ENCODE results near the gene RARB.

RARB gene

DNA sequence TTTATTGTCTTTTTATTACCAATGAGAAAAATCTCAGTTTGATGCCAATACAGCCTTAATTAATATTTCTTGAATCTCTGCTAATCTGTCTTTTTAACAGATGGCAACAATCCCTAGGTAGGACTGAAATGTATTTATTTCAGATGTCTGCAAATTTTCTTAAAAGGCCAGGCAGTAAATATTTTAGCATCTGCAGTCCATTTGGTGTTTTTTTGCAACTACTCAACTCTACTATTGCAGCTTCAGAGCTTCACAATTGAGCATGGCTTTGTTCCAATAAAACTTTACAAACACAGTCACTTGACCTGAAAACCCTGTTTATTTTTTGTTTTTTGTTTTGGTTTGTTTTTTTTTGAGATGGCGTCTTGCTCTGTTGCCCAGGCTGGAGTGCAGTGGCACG lies 82.7 kb downstream of the RARB start:
- no peak for DNase-seq

DNA sequence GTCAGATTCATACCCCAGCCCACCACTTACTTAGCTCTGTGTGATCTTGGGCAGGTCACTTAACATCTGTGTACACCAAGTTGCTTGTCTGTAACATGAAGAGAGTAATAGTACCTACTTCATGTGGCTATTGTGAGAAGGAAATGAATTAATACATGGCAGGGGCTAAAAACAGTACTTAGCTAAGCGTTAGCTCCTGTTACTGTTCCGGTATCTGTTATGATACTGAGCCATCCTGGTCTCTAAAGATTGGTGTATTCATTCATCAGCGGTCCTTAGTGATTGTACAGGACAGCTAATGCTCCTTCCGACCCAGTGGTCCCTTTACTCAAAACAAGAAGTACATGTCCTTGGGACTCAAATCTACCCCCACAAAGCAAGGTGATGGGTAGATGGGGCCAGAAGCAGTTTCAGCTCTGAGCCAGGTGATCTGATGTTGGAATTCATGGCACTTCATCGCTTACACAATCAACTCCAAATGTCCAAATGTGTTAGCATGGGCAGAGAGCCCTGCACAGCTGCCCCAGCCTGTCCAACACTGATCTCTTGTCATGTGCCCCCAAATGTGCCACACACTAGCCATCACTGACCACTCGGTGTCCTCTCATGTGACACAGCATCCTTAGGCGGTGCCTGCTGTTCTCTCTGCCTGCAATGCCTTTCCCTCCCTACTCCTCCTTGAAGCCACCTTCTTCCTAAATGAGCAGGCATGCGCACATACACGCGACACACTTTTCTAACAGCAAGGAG lies 84.1 kb downstream of the RARB start:
- DNase-seq = no peak

DNA sequence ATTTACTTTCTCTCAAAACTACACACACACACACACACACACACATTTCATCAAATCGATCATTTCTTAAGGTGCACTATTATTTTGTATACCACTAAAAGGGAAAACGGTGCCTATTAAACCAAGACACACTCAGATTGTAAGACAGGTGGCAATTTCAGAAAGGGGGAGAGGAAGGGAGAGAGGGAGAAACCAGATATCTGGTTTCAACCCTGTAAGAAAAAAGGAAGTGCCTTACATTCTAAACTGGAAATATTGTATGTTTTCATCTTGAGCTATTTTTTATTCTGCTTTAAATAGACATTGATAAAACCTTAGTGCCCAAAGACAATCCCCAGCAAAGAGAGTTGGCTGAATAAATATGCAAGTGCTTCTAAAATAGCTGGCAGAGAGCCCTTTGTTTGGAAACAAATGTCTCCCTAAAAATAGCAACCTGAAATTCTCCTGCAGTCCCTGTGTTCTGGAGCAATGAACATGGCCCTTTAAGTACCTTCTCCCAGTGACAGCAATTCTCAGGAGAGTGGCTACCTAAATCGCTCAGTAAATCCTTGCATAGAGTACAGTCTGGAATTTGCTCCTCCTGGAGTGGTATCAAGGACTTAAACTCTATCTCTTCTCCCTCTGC lies 85.7 kb downstream of the RARB start:
- no peak for DNase-seq

DNA sequence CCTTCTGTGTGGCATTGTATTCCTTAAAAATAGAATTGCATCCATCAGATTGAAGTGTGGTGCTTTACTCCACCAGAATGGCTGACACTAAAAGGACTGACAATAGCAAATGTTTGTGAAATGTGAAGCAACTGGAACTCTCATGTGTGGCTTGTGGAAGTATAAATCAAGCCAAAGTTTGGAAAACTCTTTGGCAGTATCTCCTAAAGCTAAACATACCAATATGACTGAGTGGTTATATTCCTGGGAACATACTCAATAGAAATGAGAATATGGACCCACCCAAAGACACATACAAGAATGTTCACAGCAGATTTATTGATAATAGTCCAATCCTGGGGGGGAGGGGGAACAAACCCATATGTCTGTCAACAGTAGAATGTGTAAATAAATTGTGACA lies 87.1 kb downstream of the RARB start:
- no peak for DNase-seq

DNA sequence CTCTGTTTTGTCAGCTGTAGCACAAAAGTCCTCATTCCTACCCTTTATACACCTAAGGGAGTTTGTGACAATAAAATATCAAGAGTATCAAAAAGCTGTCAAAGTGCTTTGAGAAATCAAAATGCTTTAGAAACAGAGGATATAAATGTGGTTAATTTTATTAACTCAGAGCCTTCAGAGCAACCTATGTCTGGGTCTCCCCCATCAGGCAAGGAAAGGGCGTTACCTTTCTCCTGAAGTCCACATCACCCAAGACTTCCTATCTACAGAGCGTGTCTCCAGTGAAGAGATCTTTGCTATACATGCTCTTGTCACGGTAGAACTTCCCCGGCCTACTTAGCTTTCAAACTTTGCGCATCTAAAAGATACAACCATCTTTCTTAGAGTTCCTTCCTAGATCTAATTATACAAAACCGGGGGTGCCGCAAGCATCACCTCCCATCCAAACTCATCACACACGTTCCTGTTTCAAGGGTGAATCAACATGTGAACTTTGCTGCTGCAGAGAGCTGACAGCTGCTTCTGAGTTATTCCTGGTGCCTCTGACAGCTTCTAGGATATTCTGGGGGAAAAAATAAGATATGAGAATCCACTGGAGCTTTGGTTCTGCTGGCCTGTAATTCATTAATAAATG lies 93.0 kb downstream of the RARB start:
- no peak for DNase-seq

DNA sequence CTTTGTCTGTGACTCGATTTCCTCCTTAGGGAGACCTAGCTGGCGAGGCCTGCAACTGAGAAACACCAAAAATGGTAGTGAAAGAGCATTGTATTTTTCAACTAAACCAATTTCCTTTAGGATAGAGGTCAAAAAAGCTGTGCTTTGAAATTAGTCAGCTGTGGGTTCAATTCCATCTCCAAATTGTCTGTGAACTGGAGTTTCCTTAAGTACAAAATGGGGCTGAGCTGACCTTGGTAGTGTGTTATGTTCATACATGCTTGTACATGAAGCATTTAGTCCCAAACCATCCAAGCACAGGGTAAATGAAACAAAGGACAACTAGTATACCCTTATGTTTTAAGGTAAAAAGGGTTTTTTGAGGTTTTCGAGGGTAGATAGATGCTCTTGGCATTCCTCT lies 99.3 kb downstream of the RARB start:
- DNase-seq = no peak

DNA sequence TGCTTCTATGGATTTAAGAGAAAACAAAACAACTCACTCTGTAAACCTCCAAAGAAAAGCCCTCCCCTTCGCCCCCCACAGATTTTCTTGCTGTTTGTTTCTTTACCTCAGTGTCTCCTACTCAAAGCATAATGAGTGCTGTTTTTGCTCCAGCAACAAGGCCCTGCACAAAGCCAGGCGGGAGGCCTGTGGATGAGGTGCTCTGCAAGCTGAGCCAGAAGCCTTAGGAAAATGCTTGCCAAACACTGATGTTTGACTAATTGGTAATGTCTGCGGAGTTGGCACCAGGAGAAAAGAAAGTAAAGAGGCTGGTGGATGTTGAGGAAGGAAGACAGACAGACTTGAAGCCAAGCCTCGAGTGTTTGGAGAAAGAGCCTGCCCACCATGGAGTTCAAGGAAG lies 99.7 kb downstream of the RARB start:
- no peak for DNase-seq

DNA sequence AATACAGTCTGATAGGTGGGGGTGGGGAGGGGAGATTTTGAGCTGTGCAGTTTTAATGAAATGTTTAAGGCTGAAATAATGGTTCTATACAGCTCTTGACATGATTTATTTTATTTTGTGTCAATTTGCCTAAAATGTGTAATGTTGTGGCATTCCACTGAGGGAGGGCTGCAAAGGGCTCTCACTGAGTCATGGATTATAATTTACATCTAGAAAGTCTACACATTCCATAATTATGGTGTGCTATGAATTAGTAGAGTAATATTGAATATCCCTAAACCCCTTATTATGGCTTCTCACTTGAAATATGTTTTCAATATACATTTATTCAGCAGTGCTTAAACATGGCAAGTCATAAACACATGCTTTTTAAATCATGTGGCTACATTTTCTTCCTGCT lies 103.9 kb downstream of the RARB start:
- no peak for DNase-seq

DNA sequence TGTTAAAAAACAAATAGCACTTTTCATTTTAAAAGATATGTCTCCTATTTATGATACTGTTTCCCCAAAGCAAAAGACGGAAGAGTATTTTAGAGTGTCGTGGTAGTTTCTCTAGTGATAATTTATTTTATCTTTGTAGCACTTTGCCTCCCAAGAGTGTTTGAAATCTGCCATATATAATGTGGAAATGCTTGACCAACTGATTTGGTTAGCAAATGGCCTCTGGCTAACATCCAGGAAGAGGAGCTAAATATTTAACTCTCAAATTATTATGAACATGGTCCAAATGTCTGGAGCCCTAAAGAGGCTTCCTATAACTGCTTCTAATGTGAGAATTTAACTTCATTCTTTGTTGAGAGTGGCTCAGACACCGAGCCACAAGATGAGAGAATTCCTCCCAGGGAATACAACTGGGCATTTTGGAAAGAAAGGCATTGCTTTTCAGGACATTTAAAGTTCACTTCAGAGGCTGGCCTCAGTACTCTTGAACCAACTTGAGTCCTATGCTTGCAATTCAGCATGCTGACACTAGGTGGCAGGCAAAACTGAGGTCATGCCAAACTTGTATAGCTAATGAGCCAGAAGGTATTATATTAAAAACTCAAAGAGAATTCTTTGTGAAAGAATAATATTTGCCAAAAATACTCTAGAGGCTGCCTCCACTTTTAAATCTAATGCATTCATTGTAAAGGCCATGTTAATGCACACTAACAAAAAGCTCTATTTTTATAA lies 104.5 kb downstream of the RARB start:
- DNase-seq = no peak

DNA sequence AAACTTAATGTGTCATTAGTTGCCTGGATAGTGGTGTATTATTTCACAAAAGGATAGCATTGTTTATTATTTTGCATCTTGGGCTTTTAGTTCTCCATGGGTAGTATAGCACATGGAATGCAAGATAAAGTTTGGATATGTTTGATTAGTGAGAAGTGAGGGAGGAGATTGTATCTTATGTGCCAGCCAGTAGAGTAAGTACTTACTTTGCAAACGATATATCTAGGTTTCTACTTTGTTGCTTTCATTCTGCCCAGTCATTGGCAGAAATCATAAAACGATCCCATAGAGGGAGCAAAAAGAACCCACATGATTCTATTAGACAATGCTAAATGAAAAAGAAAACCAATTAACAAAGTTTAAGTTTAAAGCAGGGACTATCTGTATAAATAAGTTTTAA lies 105.3 kb downstream of the RARB start:
- DNase-seq = no peak

DNA sequence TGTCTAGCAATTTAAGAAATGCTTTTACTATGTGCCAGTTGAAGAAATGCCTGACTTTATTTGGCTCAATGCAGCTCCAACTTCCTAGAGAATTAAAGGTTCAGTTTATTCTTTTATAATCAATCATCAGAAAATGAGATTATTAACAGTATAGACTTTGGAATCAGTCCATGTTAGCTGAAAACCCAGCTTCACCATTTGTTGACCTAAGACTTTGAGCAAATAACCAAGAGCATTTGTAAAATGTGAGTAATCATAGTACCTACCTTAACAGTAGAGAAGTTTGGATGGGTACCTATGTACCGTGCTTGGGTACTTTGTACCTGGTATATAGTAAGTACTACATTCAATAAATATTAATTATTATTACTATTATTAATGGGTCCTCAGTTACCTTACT lies 105.9 kb downstream of the RARB start:
- DNase-seq = no peak

DNA sequence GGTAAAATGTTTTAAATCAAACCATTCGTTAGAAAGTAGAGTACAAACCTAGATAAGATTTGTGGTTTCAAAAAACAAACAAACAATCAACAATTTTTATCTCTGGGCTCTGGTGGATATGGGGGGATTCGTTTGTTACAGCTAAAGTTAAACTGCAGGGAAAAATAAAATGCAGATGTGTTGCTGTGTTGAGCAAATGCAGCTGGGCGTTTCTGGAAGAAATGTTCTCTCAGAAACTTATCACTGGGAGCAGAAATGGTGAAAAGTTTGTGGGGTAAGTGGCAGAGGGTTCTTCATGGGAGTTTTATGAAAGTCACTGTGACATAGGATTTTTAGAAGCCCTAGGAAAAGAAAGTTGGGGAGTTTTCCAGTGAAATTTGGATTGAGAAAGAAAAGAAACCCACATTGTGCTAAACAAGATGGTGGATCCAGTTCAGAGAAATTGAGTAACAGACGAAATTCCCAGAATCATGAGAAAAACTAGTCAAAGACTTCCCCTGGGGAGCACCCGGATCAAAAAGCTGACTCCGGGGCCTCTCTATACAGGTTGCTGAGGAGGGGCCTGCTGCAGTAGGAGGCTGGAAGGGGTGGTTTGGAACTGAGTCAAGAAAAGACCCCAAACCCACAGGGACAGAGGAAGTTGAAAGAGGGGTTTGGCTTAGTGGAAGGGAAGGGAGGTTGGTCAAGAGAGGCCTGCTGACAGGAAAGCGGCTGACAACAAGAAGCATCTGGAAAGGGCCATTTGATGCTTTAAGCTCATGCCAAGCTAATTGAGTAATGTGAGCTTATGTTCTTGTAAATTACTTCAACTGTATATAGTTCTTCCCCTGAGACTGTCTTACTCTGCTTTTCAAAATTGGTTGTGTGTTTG lies 108.7 kb downstream of the RARB start:
- no peak for DNase-seq

DNA sequence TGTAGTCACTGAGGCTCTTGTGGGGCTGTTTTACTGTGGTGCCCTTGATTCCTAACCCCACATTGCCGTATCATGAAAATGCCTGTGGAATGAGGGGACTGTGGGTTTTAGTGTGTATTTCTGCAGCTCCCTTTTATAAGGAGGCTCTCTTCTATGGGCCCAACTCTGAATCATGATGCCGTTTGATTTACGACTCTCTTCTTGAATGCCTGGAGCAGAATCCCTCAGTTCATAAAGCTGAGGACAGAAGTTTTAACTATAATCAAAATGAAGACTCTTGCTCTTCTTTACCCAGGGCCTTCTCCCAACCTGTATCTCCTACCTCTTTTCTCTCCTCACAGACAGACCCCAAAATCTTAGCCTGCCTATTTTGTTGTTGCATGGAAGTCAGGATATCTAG lies 109.5 kb downstream of the RARB start:
- DNase-seq = no peak

DNA sequence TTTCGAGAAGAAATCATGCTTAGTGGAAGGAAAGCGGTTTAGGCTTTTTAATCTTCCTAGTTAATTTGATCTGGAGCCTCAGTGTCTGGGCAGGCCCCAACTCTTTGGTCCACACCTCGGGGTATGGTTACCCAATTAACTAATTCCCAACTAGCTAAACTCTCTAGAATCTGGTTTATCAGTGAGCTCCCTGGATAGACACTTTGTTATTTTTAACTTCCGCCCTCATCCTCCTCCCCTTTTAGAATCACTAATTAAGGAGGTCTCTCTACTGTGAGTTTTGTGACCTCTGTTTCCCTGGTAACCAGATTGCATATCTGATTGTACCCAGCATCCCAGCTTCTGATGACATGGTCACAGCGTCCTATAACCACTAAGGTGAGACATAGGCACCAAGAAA lies 112.2 kb downstream of the RARB start:
- DNase-seq = no peak

DNA sequence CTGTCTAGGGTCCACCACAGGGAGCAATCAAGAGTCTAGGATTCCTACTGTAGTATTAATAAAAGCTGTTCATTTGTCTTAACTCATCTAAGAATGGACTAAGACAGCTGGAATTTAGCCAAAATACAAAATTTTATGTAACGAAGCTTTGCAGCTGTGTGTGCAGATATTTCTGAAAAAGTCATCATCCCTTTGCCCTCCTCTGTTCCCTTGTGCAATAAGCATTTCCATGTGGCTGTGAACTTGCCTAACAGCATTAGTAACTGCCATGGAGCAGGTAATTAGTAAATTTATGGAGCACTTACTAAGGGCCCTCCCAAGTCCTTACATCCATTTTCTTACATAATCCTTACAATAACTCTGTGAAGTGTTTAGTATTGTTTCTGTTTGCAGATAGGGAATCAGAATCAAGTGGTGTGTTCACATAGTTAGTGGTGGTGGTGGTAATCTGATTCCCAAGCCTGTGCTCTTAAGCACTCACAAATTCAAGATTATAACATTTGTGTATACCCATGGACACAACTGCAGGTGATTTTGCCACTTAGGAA lies 114.5 kb downstream of the RARB start:
- no peak for DNase-seq

DNA sequence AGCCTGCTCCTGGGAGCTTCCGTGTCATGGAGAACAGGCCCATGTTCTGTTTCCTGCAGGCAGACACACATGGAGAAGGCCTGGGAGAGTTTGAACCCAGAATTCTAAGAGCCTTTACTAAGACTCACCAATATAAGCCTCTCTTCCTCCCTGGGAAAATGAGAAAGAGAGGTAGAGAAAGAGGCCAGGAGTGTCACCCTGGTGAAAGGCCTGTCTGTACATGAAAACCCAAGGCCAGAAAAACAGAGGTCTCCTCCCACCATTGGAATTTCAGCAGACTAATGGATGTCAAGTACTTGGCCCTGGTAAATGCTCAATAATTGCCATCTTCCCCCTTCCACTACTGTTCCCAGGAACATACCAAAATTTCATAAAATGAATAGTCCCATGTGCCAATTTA lies 119.0 kb downstream of the RARB start:
- DNase-seq = no peak

DNA sequence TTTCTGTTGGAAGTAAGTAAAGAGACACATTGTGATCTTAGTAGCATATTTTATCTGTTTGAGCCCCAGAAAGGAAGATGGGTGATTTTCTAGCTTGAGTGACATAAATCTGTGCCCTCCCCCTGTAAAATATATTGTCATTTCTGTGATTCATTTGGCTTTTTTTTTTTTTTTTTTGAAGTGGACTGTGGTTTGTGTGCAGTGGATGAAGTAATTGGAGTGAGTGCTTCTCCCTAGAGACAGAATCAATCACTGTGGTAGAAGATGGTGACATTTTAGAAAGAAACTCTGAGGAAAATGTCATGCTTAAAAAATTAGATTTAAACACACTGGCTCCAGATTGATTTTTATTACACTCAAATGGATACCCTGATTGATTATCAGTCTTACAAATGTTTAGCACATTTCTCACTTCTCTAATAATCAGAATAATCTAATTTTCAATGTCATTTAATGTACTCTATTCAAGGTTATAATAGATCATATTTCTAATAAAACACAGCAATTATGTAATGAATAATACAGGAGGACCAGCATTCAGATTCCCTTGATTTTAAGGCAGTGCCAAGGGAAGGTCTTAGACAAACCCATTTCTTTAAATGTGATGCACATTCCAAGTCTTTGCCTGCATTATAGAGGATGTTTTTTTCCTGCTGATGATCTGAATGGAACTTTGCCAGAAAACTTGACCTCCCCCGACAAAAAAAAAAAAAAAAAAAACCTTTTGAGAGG lies 120.0 kb downstream of the RARB start:
- no peak for DNase-seq

DNA sequence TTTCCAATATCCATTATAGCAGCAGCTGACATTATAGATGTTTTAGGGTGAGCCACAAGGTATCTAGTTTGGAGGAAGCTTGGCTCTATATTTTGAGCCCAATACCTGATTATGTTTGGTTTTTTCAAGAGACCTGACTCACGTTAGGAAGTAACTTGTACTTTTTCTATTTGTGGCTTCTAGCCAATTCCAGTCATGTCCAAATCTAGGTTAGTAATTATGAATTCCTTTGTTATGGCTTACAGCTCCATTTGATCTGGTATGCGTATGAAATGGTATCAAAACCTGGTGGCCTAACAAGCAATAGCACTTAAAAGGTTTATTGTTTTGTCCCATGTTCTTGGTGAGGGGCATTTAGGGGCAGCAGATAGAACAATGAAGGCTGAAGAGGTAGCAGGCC lies 120.8 kb downstream of the RARB start:
- no peak for DNase-seq

DNA sequence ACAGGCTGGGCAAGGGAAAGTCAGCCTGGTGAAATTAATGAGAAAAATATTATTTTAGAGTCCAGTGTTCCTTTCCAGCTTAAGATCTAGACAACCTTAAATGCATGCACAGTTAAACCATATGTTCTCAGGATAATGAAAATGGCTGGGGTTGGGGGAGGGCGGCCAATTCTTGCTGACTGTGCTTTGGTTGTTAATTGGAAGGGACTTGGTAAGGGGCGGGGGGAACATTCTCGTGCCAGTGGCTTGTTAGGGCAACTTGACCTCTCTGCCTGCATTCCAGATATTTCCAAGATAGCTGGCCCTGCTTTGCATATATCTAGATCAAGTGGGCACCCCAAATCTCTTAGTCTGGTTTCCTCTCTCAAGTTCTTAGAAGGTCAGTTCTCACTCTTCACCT lies 124.2 kb downstream of the RARB start:
- no peak for DNase-seq

DNA sequence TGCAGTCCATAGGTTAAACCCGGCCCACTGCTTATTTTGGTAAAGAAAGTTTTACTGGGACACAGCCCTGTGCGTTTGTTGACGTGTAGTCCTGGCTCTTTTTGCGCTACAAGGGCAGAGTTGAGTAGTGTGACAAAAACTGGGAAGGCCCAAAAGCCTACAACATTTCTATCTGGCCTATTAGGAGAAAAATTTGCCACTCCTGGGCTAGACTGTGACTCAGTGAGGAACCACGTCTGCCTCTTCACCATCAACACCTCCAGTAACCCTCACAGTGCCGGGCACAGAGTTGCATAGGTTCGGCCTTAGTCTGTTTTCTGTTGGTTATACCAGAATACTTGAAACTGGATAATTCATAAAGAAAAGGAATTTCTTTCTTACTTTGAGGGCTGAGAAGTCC lies 126.3 kb downstream of the RARB start:
- no peak for DNase-seq

DNA sequence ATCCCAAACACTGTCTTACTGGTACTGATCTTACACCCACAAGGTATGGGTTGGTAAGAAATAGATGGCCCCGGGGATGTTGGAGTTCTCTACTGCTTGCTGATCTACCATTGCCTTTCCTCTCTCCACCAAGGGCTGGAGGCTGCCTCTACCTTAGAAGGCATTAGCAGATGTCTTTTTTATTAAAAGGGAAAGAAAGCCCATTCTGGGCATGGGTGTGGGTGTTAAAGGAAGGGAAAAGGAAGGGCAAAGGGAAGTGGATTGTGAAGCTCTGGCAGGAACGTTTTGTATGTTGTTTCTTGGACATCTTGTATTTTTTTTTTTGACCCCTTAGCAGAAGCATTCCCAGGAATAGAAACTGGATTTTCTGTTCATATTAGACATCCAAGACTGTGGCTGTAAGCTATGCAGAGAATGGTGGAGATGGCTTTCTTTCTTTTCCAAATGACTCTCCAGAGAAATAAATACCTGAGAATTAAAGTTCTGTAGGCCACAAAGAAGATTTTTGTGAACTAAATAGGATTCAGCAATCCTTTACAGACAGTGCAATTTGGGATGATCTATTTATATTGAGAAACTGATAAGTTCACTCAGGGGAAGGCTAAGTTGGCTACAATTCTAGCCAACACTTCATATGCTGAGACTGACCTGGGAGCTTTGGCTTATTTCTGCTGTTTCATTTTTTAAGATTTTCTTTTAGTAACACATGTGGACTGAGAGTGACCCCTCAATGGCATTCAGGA lies 127.8 kb downstream of the RARB start:
- no peak for DNase-seq
